NK-92 (cell line): ENCODE measurements around the gene SEC11C.
A peak's percentile ranks its signal among the peaks of the same experiment; 100 is the strongest.
"Not testable (repeated sequence)": the region's sequence is repeated elsewhere in the genome, so short reads cannot be mapped to it uniquely, and the experiment has no call there.

ENCODE experiments used
- DNase-seq: peaks from one replicate; lab custom pipeline; 2025; ENCODE audit not compliant: unreplicated experiment; lab: John Stamatoyannopoulos, UW

SEC11C gene

GRCh38 chr18:59139615-59140301 lies at the start of gene SEC11C:
TSS of gene SEC11C (plus strand) at chr18:59139884. CDS start at chr18:59139949, 65 bp downstream.
- DNase-seq = peak; percentile 74

- no peak for DNase-seq
Measured at GRCh38 chr18:59090966-59091603, 48.6 kb upstream of the SEC11C start.

GRCh38 chr18:59093668-59094067 lies 46.0 kb upstream of the SEC11C start:
- DNase-seq = no peak

- no peak for DNase-seq
Measured at GRCh38 chr18:59094569-59094968, 45.1 kb upstream of the SEC11C start.

GRCh38 chr18:59096098-59096789 lies 43.4 kb upstream of the SEC11C start:
- DNase-seq = no peak

- no peak for DNase-seq
Measured at GRCh38 chr18:59101830-59102414, 37.8 kb upstream of the SEC11C start.

- no peak for DNase-seq
Measured at GRCh38 chr18:59109375-59109774, 30.3 kb upstream of the SEC11C start.

- no peak for DNase-seq
Measured at GRCh38 chr18:59114160-59114559, 25.5 kb upstream of the SEC11C start.

- no peak for DNase-seq
Measured at GRCh38 chr18:59123588-59124369, 15.9 kb upstream of the SEC11C start.

GRCh38 chr18:59124370-59124704 lies 15.3 kb upstream of the SEC11C start:
- DNase-seq = no peak

- no peak for DNase-seq
Measured at GRCh38 chr18:59127047-59127446, 12.6 kb upstream of the SEC11C start.

- no peak for DNase-seq
Measured at GRCh38 chr18:59129951-59130703, 9.6 kb upstream of the SEC11C start.

- DNase-seq = no peak
Measured at GRCh38 chr18:59132810-59133465, 6.7 kb upstream of the SEC11C start.

- peak; percentile 64 for DNase-seq
Measured at GRCh38 chr18:59139291-59139614, 431 bp upstream of the SEC11C start.

- no peak for DNase-seq
Measured at GRCh38 chr18:59140302-59140885, 710 bp downstream of the SEC11C start.

- no peak for DNase-seq
Measured at GRCh38 chr18:59141294-59142068, 1.8 kb downstream of the SEC11C start.

GRCh38 chr18:59142274-59142673 lies 2.6 kb downstream of the SEC11C start:
- no peak for DNase-seq

- not testable (repeated sequence) for DNase-seq
Measured at GRCh38 chr18:59142800-59143416, 3.2 kb downstream of the SEC11C start.
